ENCODE results near the gene KRTAP3-1. TPM values are rescaled to one million over a fixed set of nuclear protein-coding genes. Genes with fewer than 3 reads are reported as not detected.
"Not testable (repeated sequence)": the region's sequence is repeated elsewhere in the genome, so short reads cannot be mapped to it uniquely, and the experiment has no call there.

The KRTAP3-1 gene
- not detected in 2 replicates for total RNA-seq

DNA sequence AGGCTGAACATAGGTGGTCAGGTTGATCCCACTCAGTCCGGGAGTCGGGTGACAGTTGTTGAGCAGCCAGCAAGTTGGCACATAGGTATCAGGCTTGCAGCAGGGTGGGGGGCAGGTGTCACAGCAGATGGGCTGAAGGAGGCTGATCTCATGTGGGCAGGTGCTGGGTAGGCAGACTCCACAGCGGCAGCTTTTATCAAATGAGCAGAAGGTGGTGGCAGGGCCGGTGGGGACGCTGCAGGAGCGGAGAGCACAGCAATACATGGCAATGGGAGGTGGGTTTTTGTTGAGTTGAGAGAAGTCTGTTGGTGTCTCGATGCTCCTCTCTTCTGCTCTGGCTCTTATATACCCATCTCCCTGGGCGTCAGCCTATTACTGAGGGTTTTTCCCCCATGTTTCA lies at the start of gene KRTAP3-1:
KRTAP3-1 (minus strand) TSS at position 318 of the 400 bp plus-strand sequence; CDS start at position 264, 54 bp downstream.
- intact Hi-C loops (cut with micrococcal nuclease), result no loop called here
- no peaks in the 10 kb centered on the region for H3K9me3 Mint-ChIP-seq
- H3K36me3 Mint-ChIP-seq (ENCODE audit: low read depth), result no peaks in the 10 kb centered on the region
- H3K4me1 Mint-ChIP-seq (ENCODE audit: low read depth), result no peaks in the 10 kb centered on the region
- no peak for DNase-seq (ENCODE audit: low spot score)
- no peak within 1 kb of the TSS for H3K27ac Mint-ChIP-seq
- H3K4me3 Mint-ChIP-seq, result no peak within 1 kb of the TSS
- H3K27me3 Mint-ChIP-seq (ENCODE audit: insufficient read depth), result peaks cover 13% of the 10 kb centered on the region

DNA sequence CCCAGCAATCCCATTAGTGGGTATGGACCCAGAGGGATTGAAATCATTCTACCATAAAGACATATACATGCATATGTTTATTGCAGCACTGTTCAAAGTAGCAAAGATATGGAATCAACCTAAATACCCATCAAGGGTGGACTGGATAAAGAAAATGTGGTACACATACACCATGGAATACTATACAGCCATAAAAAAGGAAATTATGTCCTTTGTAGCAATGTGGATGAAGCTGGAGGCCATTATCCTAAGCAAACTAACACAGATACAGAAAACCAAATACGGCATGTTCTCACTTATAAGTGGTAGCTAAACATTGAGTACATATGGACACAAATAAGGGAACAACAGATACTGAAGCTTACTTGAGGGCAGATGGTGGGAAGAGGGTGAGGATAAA lies 48.6 kb upstream of the KRTAP3-1 start:
- intact Hi-C loops (cut with micrococcal nuclease), result no loop called here
- no peaks in the 10 kb centered on the region for H3K36me3 Mint-ChIP-seq (ENCODE audit: low read depth)
- no peaks in the 10 kb centered on the region for H3K4me1 Mint-ChIP-seq (ENCODE audit: low read depth)
- no peak for DNase-seq (ENCODE audit: low spot score)
- H3K27me3 Mint-ChIP-seq (ENCODE audit: insufficient read depth), result peaks cover 23% of the 10 kb centered on the region
- peaks cover 6% of the 10 kb centered on the region for H3K9me3 Mint-ChIP-seq
- no peak overlapping the region for H3K4me3 Mint-ChIP-seq
- H3K27ac Mint-ChIP-seq, result no peak overlapping the region

DNA sequence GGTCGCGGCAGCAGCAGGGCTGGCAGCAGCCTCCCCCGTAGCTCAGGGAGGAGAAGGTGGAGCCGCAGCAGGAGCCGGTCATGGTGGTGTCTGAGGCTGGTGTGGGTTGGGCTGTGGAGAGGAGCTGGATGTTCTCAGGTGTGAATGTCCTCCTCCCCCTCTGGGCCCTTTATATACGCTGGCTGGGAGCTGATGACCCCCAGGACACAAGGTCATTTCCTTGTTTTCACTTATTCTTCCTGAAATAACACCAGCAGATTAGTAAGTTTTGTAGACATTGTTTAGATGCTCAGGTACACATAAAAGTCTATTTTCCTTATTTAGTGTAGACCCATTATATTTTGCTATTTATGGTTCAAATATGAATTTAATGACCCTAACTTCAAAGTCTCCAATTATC lies 46.2 kb upstream of the KRTAP3-1 start, which contains the start of gene KRTAP2-2:
KRTAP2-2 (minus strand) TSS at position 101 of the 400 bp plus-strand sequence; CDS start at position 82, 19 bp downstream.
- H3K4me1 Mint-ChIP-seq (ENCODE audit: low read depth); H3K27ac Mint-ChIP-seq; DNase-seq (ENCODE audit: low spot score); H3K4me3 Mint-ChIP-seq; intact Hi-C loops (cut with micrococcal nuclease); H3K36me3 Mint-ChIP-seq (ENCODE audit: low read depth); H3K9me3 Mint-ChIP-seq: not testable (repeated sequence)
- peaks cover 14% of the 10 kb centered on the region for H3K27me3 Mint-ChIP-seq (ENCODE audit: insufficient read depth)

DNA sequence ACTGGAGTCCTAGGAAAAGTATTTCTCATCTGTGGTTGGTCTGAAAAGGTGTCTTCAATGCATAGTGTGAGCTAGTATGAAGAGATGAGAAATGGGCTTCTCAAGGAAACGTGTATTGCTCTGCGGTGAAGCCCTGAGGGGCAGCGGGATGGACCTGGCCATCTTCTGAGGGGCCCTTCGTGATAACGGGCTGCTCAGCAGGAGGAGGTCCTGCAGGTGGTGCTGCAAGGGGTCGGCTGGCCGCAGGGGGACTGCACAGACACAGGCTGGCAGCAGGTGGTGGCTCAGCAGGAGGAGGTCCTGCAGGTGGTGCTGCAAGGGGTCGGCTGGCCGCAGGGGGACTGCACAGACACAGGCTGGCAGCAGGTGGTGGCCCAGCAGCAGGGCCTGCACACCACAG lies 45.6 kb upstream of the KRTAP3-1 start:
- intact Hi-C loops (cut with micrococcal nuclease); H3K27ac Mint-ChIP-seq; H3K4me1 Mint-ChIP-seq (ENCODE audit: low read depth); H3K4me3 Mint-ChIP-seq; DNase-seq (ENCODE audit: low spot score); H3K36me3 Mint-ChIP-seq (ENCODE audit: low read depth); H3K9me3 Mint-ChIP-seq: not testable (repeated sequence)
- peaks cover 12% of the 10 kb centered on the region for H3K27me3 Mint-ChIP-seq (ENCODE audit: insufficient read depth)

DNA sequence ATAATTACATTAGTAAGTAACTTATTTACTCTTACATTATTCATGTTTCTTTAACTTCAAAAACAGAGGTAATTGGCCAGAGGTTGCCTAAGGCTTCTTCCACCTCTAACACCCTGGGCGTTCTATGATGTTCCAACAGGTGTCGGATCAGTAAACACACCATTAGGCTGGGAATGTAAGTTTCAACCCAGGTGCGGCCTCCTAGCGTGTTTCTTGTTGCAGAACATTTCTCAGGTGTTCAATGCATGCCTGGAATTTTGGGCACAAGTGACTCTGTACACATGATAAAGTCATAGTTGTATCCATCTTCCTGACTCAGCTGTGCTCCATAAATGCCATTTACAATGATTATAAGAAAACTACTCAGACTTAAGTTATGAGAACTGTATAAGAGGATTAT lies 45.1 kb upstream of the KRTAP3-1 start:
- Mint-ChIP-seq H3K4me1 (ENCODE audit: low read depth) (no peaks in the 10 kb centered on the region), H3K4me3 (no peak overlapping the region), H3K9me3 (peaks cover 6% of the 10 kb centered on the region), H3K36me3 (ENCODE audit: low read depth) (no peaks in the 10 kb centered on the region), H3K27ac (no peak overlapping the region), H3K27me3 (ENCODE audit: insufficient read depth) (peaks cover 10% of the 10 kb centered on the region)
- DNase-seq (ENCODE audit: low spot score), result no peak
- intact Hi-C loops (cut with micrococcal nuclease), result no loop called here

DNA sequence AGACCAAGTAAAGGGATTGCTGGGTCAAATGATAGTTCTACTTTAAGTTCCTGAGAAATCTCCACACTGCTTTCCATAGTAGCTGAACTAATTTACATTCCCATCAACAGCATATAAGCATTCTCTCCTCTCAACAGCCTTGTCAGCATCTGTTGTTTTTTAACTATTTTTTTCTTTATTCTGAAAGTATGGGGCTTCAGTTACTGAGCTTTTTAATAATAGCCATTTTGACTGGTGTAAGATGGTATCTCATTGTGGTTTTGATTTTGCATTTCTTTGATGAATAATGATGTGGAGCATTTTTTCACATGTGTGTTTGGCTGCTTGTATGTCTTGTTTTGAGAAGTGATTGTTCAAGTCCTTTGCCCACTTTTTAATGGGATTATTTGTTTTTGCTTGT lies 43.6 kb upstream of the KRTAP3-1 start:
- intact Hi-C loops (cut with micrococcal nuclease), result no loop called here
- Mint-ChIP-seq H3K9me3 (peaks cover 4% of the 10 kb centered on the region), H3K4me3 (no peak overlapping the region), H3K27ac (no peak overlapping the region), H3K27me3 (ENCODE audit: insufficient read depth) (peaks cover 8% of the 10 kb centered on the region), H3K36me3 (ENCODE audit: low read depth) (no peaks in the 10 kb centered on the region), H3K4me1 (ENCODE audit: low read depth) (no peaks in the 10 kb centered on the region)
- DNase-seq (ENCODE audit: low spot score), result no peak

DNA sequence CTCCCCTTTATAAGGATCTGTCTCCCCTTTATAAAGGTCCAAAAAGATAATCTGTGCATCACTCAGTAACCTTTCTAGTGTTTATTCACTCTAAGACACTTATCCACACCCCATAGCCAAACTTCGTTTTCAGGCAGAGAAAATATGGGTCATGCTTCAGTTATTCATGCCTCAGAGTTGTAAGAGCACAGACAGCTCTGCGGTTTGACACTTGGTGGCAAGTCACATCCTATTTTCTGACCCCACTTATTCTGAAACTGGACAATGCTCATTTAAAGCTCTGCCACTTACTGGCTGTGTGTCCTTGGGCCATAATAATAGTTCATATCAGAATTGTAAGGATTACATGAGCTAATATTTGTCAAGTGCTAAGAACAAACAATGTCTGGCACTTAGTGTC lies 40.2 kb upstream of the KRTAP3-1 start:
- H3K4me1 Mint-ChIP-seq (ENCODE audit: low read depth), result no peaks in the 10 kb centered on the region
- no peak for DNase-seq (ENCODE audit: low spot score)
- H3K4me3 Mint-ChIP-seq, result no peak overlapping the region
- H3K9me3 Mint-ChIP-seq, result peaks cover 1% of the 10 kb centered on the region
- peaks cover 6% of the 10 kb centered on the region for H3K27me3 Mint-ChIP-seq (ENCODE audit: insufficient read depth)
- intact Hi-C loops (cut with micrococcal nuclease), result no loop called here
- H3K27ac Mint-ChIP-seq, result no peak overlapping the region
- no peaks in the 10 kb centered on the region for H3K36me3 Mint-ChIP-seq (ENCODE audit: low read depth)

DNA sequence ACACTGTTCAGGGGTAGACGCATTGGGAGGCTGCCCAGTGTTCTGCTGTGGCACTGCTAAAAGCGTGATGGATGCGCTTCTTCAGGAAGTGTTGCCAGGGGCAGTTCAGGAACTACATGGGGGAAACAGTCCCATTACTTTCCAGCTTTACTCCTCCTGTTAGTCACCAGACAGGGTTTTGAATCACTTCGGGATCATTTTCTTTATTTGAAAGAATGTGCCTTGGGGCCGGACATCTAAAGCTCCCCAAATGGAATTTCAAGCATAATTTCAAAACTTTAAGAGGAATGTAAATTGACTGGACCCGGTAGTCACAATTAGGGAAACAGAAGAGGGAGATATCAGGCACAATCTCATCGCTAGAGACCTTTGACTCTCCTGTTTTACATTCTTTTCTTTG lies 39.5 kb upstream of the KRTAP3-1 start:
- Mint-ChIP-seq H3K4me1 (ENCODE audit: low read depth) (no peaks in the 10 kb centered on the region), H3K27me3 (ENCODE audit: insufficient read depth) (peaks cover 7% of the 10 kb centered on the region), H3K9me3 (peaks cover 8% of the 10 kb centered on the region), H3K36me3 (ENCODE audit: low read depth) (no peaks in the 10 kb centered on the region), H3K4me3 (no peak overlapping the region), H3K27ac (no peak overlapping the region)
- intact Hi-C loops (cut with micrococcal nuclease), result no loop called here
- DNase-seq (ENCODE audit: low spot score), result no peak

DNA sequence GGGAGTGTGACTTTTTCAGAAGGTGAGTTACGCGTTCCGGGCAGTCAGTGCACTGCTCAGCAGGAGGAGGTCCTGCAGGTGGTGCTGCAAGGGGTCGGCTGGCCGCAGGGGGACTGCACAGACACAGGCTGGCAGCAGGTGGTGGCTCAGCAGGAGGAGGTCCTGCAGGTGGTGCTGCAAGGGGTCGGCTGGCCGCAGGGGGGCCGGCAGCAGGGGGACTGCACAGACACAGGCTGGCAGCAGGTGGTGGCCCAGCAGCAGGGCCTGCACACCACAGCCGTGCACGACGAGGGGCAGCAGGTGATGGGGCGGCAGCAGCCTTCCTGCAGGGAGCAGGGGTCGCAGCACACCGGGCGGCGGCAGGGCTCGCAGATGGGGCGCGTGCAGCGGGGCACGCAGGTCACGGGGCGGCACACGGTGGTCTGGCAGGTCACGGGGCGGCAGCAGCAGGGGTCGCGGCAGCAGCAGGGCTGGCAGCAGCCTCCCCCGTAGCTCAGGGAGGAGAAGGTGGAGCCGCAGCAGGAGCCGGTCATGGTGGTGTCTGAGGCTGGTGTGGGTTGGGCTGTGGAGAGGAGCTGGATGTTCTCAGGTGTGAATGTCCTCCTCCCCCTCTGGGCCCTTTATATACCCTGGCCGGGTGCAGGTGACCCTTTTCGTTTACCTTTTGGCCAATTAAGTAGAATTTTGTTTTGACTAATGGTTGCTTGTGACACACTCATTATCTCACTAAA lies 38.0 kb upstream of the KRTAP3-1 start, which contains the start of gene KRTAP2-1:
KRTAP2-1 (minus strand) TSS at position 582 of the 731 bp plus-strand sequence; CDS start at position 533, 49 bp downstream.
- H3K27ac Mint-ChIP-seq; intact Hi-C loops (cut with micrococcal nuclease); H3K36me3 Mint-ChIP-seq (ENCODE audit: low read depth); H3K4me1 Mint-ChIP-seq (ENCODE audit: low read depth); DNase-seq (ENCODE audit: low spot score); H3K27me3 Mint-ChIP-seq (ENCODE audit: insufficient read depth); H3K4me3 Mint-ChIP-seq: not testable (repeated sequence)
- H3K9me3 Mint-ChIP-seq, result peaks cover 10% of the 10 kb centered on the region

DNA sequence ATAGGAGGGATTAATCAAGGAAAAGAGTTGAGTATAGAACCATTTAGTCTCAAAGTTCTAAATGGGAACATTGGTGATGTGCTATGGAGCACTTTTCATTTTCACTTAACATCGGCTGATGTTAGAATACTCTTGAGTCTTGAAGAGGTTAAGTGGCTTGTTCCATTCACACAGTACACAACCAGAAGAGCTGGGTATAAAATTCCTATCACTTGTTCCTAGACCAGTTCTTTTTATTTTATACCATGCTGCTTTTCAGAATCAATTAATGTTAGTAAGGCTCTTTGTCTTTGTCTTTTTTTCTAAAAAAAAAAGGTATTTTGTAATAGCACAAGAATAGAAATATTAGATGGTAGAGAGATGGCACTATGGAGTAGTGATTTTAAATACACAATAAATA lies 34.0 kb upstream of the KRTAP3-1 start:
- no peak for DNase-seq (ENCODE audit: low spot score)
- H3K27ac Mint-ChIP-seq, result no peak overlapping the region
- no peak overlapping the region for H3K4me3 Mint-ChIP-seq
- no peaks in the 10 kb centered on the region for H3K36me3 Mint-ChIP-seq (ENCODE audit: low read depth)
- intact Hi-C loops (cut with micrococcal nuclease), result no loop called here
- H3K4me1 Mint-ChIP-seq (ENCODE audit: low read depth), result no peaks in the 10 kb centered on the region
- peaks cover 10% of the 10 kb centered on the region for H3K9me3 Mint-ChIP-seq
- H3K27me3 Mint-ChIP-seq (ENCODE audit: insufficient read depth), result peaks cover 8% of the 10 kb centered on the region

DNA sequence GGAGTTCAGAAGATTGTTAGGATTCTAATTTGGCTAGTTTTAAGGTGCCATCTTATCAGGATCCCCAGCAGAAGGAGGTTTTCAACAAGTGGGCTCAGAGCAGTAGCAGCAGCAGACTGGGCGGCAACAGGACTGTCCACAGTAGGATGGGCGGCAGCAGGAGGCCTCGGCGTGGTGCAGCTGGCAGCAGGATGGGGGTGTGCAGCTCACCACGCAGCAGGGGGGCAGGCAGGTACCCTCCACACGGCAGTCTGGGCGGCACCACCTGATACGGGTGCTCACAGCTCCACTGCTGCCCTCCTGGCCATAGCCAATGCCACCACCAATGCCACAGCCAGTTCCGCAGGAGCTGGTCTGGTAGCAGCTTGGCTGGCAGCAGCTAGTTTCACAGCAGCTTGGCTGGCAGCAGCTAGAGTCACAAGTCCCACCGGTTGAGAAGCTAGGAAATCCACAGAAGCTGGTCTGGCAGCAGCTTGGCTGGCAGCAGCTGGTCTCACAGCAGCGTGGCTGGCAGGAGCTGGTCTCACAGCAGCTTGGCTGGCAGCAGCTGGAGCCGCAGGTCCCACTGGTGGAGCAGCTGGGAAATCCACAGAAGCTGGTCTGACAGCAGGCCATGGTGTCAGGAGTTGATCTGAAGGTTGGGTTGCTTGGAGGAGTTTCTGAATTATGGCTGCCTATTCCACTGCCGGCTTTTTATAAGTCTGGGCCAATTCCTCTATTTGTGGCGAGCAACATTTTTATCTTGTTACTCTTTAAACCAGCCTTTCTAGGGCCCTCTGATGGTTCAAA lies 32.0 kb upstream of the KRTAP3-1 start, which contains the start of gene KRTAP1-1:
KRTAP1-1 (minus strand) TSS at position 668 of the 789 bp plus-strand sequence; CDS start at position 615, 53 bp downstream.
- H3K27ac Mint-ChIP-seq; DNase-seq (ENCODE audit: low spot score); H3K36me3 Mint-ChIP-seq (ENCODE audit: low read depth); intact Hi-C loops (cut with micrococcal nuclease); H3K4me1 Mint-ChIP-seq (ENCODE audit: low read depth); H3K4me3 Mint-ChIP-seq; H3K27me3 Mint-ChIP-seq (ENCODE audit: insufficient read depth): not testable (repeated sequence)
- peaks cover 10% of the 10 kb centered on the region for H3K9me3 Mint-ChIP-seq

DNA sequence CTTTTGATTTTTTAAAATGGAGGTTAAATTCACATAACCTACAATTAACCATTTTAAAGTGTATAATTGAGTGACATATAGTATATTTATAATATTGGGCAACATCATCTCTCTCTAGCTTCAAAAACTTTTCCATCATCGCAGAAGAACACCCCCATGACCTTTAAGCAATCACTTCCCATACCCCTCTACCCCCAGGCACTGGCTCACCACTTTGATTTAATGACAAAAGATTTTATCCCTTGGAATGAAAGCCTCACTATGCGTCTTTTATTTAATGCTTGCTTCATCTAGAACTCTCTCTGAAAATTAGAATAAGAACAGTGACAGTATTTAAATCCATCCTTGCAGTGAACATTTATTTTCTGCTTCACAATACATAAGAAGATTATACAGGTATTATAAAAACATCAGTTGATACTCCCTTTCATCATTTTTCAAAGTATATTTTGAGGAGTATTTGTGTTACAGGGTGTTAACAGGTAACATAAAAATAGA lies 29.0 kb upstream of the KRTAP3-1 start:
- no peak for DNase-seq (ENCODE audit: low spot score)
- Mint-ChIP-seq H3K4me1 (ENCODE audit: low read depth) (no peaks in the 10 kb centered on the region), H3K9me3 (no peaks in the 10 kb centered on the region), H3K27ac (no peak overlapping the region), H3K4me3 (no peak overlapping the region), H3K27me3 (ENCODE audit: insufficient read depth) (peaks cover 7% of the 10 kb centered on the region), H3K36me3 (ENCODE audit: low read depth) (no peaks in the 10 kb centered on the region)
- intact Hi-C loops (cut with micrococcal nuclease), result no loop called here

DNA sequence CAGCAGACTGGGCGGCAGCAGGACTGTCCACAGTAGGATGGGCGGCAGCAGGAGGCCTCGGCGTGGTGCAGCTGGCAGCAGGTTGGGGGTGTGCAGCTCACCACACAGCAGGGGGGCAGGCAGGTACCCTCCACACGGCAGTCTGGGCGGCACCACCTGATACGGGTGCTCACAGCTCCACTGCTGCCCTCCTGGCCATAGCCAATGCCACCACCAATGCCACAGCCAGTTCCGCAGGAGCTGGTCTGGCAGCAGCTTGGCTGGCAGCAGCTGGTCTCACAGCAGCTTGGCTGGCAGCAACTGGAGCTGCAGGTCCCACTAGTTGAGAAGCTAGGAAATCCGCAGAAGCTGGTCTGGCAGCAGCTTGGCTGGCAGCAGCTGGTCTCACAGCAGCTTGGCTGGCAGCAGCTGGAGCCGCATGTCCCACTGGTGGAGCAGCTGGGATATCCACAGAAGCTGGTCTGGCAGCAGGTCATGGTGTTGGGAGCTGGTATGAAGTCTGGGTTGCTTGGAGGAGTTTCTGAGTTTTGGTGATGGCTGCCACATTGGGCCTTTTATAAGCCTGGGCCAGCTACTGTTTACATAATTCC lies 25.5 kb upstream of the KRTAP3-1 start, which contains the start of gene KRTAP1-3:
KRTAP1-3 (minus strand) TSS at position 529 of the 590 bp plus-strand sequence; CDS start at position 476, 53 bp downstream.
- H3K27ac Mint-ChIP-seq; intact Hi-C loops (cut with micrococcal nuclease); H3K4me3 Mint-ChIP-seq; H3K27me3 Mint-ChIP-seq (ENCODE audit: insufficient read depth); H3K36me3 Mint-ChIP-seq (ENCODE audit: low read depth); DNase-seq (ENCODE audit: low spot score); H3K4me1 Mint-ChIP-seq (ENCODE audit: low read depth); H3K9me3 Mint-ChIP-seq: not testable (repeated sequence)
